Psoas muscle (tissue), 8 donors: ENCODE results near the gene CLDN15. TPM values are rescaled to one million over a fixed set of nuclear protein-coding genes. Genes with fewer than 3 reads are reported as not detected.
A peak's percentile ranks its signal among the peaks of the same experiment; 100 is the strongest.

Experiments used
- ATAC-seq, 4 donors: fragments of 200-7000 bp; cut with Tn5 transposase; one replicate each; pipeline ENCODE4 v1.9.1; 2020; ENCODE audit warnings: moderate library complexity in 3 of 4, mild to moderate bottlenecking in 2 of 4
- DNase-seq, 2 donors: peaks; one replicate each; pipeline ENCODE4 v3.0.0-alpha.2; 2020
- H3K27ac ChIP-seq: fragments of 200-600 bp; one replicate; pipeline ENCODE4 v1.8.0; 2022
- H3K27me3 ChIP-seq, 3 donors: fragments of 200-600 bp in 1 of 3; one replicate each; pipeline versions ENCODE4 v1.6.1 to v1.8.0; 2013 to 2022; ENCODE audit warnings: low read length in 2 of 3, mild to moderate bottlenecking in 2 of 3, moderate library complexity in 1 of 3; ENCODE audit not compliant: insufficient read depth in 3 of 3
- H3K36me3 ChIP-seq, 2 donors: fragments of 200-600 bp in 1 of 2; one replicate each; pipeline versions ENCODE4 v1.6.1 to v1.8.0; 2013 to 2022; ENCODE audit warnings: low read depth in 1 of 2, mild to moderate bottlenecking in 1 of 2, moderate library complexity in 1 of 2; ENCODE audit not compliant: insufficient read depth in 1 of 2
- H3K4me1 ChIP-seq: fragments of 200-600 bp; one replicate; pipeline ENCODE4 v1.8.0; 2022
- H3K4me3 ChIP-seq: fragments of 200-600 bp; one replicate; pipeline ENCODE4 v1.8.0; 2022; ENCODE audit warnings: mild to moderate bottlenecking
- H3K9me3 ChIP-seq: fragments of 200-600 bp; one replicate; pipeline ENCODE4 v1.8.0; 2022
- CTCF ChIP-seq: fragments of 200-600 bp; IDR thresholded peaks from one replicate; pipeline ENCODE4 v1.8.0; 2022; ENCODE audit warnings: antibody characterized with exemption
- WGBS, 3 donors: extraction: QIAGEN DNeasy Blood & Tissue Kit; methylation state at CpG; one replicate each; pipeline versions ENCODE4 v1.1.6 to v1.1.7; 2013; 5-methylcytosine and 5-hydroxymethylcytosine counted together
- intact Hi-C, 2 donors: fragments of 100-400 bp; cut with DNase I; formaldehyde crosslinking; loops; one replicate each; pipeline versions ENCODE4 v1.11.0 to v1.14.2; 2022
- polyA plus RNA-seq, 3 donors: library from polyadenylated mRNA; stranded (reverse); fragments of 200-250 nt; gene quantifications; one replicate each; pipeline ENCODE4 v1.2.3, GENCODE V29; 2013
- total RNA-seq, 4 donors: library from RNA; stranded (reverse); fragmentation: NEBNext Ultra II Directional in 2 of 4; extraction: Animal tissue kit (Norgen Biotek cat#: 25700) in 2 of 4; gene quantifications; one replicate each; pipeline versions ENCODE4 v1.2.1 to v1.2.4, GENCODE V29; 2021 to 2023
- donor health status: healthy with polysubstance abuse.
- donor health status: DM: no; HTN: no; CAD: no; lungs with moderate emphysema.
- donor health status: Bipolar disorder and iron deficiency.
- donor health status: healthy.
- donor health status: DM: yes; HTN: yes; CAD: no.
- donor health status: DM: no; HTN: no; CAD: no.
- donor health status: DM: no; HTN: no; CAD: no.
- donor health status: DM: yes; HTN: yes; CAD: no.

Gene CLDN15
- total and polyA plus RNA-seq, 7 donors: 0.52 to 2.2 (median 1.6) TPM

GRCh38 chr7:101232141-101232850 is 5.3 kb downstream of the CLDN15 start:
- Histone ChIP-seq H3K27ac (no peak overlapping the region), H3K9me3 (no peaks in the 10 kb centered on the region), H3K36me3 (peaks cover 0 to 14% of the 10 kb centered on the region in 2 donors), H3K4me3 (peak overlapping the region; percentile 45), H3K27me3 (no peaks in the 10 kb centered on the region), H3K4me1 (no peaks in the 10 kb centered on the region)
- 25 to 29% (median 26%) methylated on average over 35 to 52 of the region's 52 CpGs for WGBS, 3 donors
- intact Hi-C loops: no loop called here
- no peak for TF ChIP-seq CTCF
- no peak for DNase-seq
- peak in 3 of 4 donors; percentile 18 to 44 (median 34) for ATAC-seq

- H3K9me3 ChIP-seq: no peaks in the 10 kb centered on the region
- DNase-seq (no peak), ATAC-seq (no peak)
- intact Hi-C loops: no loop called here
- TF ChIP-seq CTCF: no peak
- H3K36me3 ChIP-seq: peaks cover 0 to 17% of the 10 kb centered on the region in 2 donors
- H3K4me3 ChIP-seq: no peak overlapping the region
- WGBS, 3 donors: 62 to 73% (median 72%) methylated on average over 7 of the region's 7 CpGs
- no peak overlapping the region for H3K27ac ChIP-seq
- H3K4me1 ChIP-seq: no peaks in the 10 kb centered on the region
- H3K27me3 ChIP-seq: no peaks in the 10 kb centered on the region
Measured at GRCh38 chr7:101231644-101232043, 6.0 kb downstream of the CLDN15 start.

DNA sequence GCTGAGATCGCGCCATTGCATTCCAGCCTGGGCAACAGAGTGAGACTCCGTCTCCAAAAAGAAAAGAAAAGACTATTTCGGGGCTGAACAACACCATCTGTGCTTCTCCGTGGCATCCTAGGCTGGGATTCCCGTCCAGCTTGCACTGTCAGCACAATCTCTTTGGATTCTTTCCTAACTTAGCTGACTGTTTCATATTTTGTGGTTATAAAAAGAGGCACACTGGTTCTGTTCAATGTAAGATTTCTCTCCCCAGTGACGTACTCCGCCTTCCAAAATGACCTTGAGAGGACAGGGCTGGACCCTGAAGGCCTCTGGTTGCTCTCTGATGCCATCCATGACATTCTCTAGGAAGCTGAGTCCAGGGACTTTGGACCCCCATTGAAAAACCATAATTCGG is 10.9 kb downstream of the CLDN15 start:
- intact Hi-C loops: no loop called here
- no peak for ATAC-seq
- no peaks in the 10 kb centered on the region for H3K4me1 ChIP-seq

GRCh38 chr7:101225650-101226049 is 12.0 kb downstream of the CLDN15 start:
- no peak for DNase-seq
- no peak overlapping the region for H3K27ac ChIP-seq
- intact Hi-C loops: no loop called here
- H3K4me1 ChIP-seq: no peaks in the 10 kb centered on the region
- no peaks in the 10 kb centered on the region for H3K27me3 ChIP-seq
- no peaks in the 10 kb centered on the region for H3K9me3 ChIP-seq
- no peak for ATAC-seq
- WGBS, 3 donors: 93 to 98% (median 96%) methylated on average over 6 of the region's 6 CpGs
- H3K36me3 ChIP-seq: peaks cover 3 to 59% of the 10 kb centered on the region in 2 donors
- TF ChIP-seq CTCF: no peak
- no peak overlapping the region for H3K4me3 ChIP-seq

More for the DNA sequence above, 10.9 kb downstream of the CLDN15 start:
- 72 to 78% (median 75%) methylated on average over 9 of the region's 9 CpGs for WGBS, 3 donors
- TF ChIP-seq CTCF: no peak
- H3K9me3 ChIP-seq: no peaks in the 10 kb centered on the region
- no peak for DNase-seq
- H3K36me3 ChIP-seq: peaks cover 3 to 59% of the 10 kb centered on the region in 2 donors
- no peak overlapping the region for H3K4me3 ChIP-seq
- H3K27ac ChIP-seq: no peak overlapping the region
- no peaks in the 10 kb centered on the region for H3K27me3 ChIP-seq

DNA sequence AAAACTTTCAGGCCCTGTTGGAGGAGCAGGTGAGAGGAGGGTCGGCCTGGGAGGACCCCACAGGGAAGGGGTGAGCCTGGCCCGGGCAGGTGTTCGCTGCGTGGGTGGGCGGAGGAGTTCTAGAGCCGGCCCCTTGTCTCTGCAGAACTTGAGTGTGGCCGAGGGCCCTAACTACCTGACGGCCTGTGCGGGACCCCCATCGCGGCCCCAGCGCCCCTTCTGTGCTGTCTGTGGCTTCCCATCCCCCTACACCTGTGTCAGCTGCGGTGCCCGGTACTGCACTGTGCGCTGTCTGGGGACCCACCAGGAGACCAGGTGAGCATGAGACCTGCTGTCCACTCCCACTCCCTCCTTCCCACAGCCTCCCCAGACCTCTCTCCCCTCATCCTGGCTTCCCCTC is 14.1 kb downstream of the CLDN15 start:
- no peak overlapping the region for H3K4me3 ChIP-seq
- intact Hi-C loops: loop anchor here in 1 of 2 donors (2.0 kb wide), 1 partner anchor 15 kb away; no protein-coding TSS in a partner anchor
- DNase-seq: no peak
- 95 to 98% (median 95%) methylated on average over 14 to 15 of the region's 15 CpGs for WGBS, 3 donors
- no peak for TF ChIP-seq CTCF
- H3K36me3 ChIP-seq: peaks cover 3 to 59% of the 10 kb centered on the region in 2 donors
- H3K27ac ChIP-seq: no peak overlapping the region
- peaks cover 19% of the 10 kb centered on the region for H3K4me1 ChIP-seq
- H3K9me3 ChIP-seq: no peaks in the 10 kb centered on the region
- no peak for ATAC-seq
- H3K27me3 ChIP-seq: no peaks in the 10 kb centered on the region
